GM13976 (cell line): Measurements from ENCODE around the gene CSHL1.

Source experiments
- DNase-seq: peaks from one replicate; pipeline ENCODE4 v3.0.0; 2012; ENCODE audit warnings: low spot score
- in situ Hi-C: fragments of 300-500 bp; cut with MboI; formaldehyde crosslinking; loops from one replicate; pipeline ENCODE4 v1.12.0; 2022; ENCODE audit warnings: low sequenced_read_pairs, mixed read lengths, inconsistent platforms; ENCODE audit not compliant: unreplicated experiment
- TF ChIP-seq, protein P1 (sequence below): IDR thresholded peaks from 2 replicates; pipeline ENCODE4 v1.5.1; 2012; ENCODE audit warnings: borderline replicate concordance, mild to moderate bottlenecking; ENCODE audit not compliant: insufficient read depth; ENCODE audit errors: extremely low read depth, missing control alignments, control extremely low read depth

The CSHL1 gene

DNA sequence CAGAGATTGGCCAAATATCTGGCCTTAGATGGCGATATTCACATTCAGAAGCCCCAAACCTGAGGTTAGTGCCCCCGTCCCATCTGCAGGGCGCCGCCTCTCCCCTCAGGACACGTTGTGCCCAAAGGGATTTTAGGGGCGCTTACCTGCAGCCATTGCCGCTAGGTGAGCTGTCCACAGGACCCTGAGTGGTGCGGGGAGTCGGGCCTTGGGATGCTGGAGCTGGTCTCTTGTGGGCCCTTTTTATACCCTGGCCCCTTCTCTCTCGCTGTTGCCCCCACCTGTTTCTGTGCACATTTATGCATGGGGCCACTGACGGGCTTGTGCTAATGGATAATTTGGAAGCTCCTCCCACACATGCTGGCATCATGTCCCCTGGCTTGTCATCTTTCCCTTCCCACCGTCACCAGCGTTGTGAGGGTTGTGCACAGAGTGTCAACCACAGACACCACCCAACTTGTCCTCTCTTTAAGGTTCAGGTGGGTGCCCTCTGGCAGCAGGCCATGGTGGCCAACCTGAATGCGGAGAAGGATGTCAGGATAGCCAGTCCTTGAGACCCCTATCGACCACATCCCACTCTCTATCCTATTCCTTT lies at the start of gene CSHL1:
TSS of gene CSHL1 (minus strand) at position 218 of the 595 bp plus-strand sequence. CDS start at position 156, 62 bp downstream.
- in situ Hi-C loops = loop anchor here (10.0 to 25.0 kb wide), 3 partner anchors 114 to 376 kb away; partner anchors contain the start of genes ERN1 and ICAM2
- DNase-seq = no peak
- TF ChIP-seq, protein P1, sequence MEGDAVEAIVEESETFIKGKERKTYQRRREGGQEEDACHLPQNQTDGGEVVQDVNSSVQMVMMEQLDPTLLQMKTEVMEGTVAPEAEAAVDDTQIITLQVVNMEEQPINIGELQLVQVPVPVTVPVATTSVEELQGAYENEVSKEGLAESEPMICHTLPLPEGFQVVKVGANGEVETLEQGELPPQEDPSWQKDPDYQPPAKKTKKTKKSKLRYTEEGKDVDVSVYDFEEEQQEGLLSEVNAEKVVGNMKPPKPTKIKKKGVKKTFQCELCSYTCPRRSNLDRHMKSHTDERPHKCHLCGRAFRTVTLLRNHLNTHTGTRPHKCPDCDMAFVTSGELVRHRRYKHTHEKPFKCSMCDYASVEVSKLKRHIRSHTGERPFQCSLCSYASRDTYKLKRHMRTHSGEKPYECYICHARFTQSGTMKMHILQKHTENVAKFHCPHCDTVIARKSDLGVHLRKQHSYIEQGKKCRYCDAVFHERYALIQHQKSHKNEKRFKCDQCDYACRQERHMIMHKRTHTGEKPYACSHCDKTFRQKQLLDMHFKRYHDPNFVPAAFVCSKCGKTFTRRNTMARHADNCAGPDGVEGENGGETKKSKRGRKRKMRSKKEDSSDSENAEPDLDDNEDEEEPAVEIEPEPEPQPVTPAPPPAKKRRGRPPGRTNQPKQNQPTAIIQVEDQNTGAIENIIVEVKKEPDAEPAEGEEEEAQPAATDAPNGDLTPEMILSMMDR = peak; percentile 9

DNA sequence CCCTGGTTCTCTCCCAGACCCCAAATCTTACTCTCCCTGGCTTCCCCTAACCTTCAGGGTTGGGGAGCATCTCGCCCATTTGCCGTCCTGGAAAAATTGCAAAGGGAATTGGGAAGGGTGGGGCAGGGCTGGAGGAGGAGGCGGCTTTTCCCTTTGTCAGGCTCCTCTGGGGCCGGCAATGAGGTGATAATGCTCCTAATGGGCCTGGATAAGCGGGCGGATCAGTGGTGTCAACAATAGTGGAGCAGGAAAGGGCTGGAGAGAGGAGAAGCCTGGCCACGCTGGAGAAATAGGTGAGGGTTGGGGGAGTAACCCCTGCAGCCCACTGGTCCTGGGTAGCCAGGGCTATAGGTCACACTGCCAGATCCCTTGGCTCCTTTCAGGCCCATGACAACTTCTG lies 49.4 kb upstream of the CSHL1 start:
- TF ChIP-seq, protein P1 = no peak
- in situ Hi-C loops = no loop called here
- no peak for DNase-seq

DNA sequence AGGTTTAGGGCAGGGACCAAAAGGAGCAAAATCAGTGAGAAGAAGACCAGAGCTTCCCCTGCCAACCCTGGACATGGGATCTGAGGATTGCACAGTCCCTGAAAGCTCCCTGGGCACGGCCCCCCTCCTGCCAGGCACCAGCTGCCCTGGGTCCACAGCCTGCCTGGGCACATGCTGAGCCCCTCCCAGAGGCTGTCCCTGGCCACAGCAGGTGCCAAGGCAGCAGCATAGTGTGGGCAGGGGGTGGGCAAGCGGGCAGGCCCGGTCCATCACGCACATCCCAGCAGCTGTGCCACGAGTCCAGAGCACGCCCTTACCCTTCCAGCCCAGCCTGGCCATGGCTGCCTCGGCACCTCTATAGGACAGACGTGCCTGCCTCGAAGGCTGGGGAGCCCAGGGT lies 48.9 kb upstream of the CSHL1 start:
- in situ Hi-C loops = no loop called here
- no peak for DNase-seq
- TF ChIP-seq, protein P1 = no peak

DNA sequence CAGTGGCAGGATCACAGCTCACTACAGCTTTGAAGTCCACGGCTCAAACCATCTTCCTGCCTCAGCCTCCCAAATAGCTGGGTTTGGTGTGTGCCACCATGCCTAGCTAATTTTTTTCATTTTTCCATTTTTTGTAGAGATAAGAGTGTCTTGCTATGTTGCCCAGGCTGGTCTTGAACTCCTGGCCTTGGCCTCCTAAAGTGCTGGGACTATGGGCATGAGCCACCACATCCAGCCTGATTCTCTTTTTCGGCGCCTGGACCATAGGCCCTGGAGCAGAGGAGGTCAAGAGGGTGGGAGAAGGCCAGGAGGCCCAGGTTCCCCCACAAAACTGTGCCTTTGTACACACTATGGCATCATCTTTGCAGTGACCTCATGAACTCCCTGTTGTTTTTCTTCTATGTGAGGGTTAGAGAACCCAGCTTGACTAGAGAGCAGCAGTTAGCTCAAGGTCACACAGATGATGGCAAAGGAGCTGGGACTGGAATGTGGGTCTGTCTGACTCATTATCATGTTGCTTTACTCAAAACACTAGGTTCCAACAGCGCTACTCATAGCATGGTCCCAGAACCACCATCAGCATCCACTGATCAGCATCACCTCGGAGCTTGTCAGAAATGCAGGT lies 45.4 kb upstream of the CSHL1 start:
- DNase-seq = no peak
- in situ Hi-C loops = no loop called here
- TF ChIP-seq, protein P1 = no peak

DNA sequence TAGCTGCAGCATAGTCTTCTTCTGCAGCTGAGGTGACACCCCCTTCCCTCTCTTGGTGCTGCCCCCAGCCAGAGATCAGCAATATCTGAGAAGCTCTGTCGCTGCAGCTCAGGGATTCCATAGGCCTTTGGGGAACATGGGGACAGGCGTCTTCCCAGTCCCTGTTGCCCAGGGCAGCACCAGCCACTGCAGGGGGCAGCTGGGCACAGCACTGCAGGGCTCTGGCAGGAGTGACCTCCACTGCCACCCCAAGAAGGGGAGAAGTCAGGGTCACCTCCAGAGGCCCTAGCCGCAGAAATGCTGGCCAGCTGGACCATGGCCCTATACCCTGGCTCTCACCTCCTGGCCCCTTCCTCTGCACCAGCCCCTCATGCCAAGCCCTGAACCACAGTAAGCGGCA lies 44.7 kb upstream of the CSHL1 start:
- in situ Hi-C loops = no loop called here
- DNase-seq = no peak
- TF ChIP-seq, protein P1 = no peak

DNA sequence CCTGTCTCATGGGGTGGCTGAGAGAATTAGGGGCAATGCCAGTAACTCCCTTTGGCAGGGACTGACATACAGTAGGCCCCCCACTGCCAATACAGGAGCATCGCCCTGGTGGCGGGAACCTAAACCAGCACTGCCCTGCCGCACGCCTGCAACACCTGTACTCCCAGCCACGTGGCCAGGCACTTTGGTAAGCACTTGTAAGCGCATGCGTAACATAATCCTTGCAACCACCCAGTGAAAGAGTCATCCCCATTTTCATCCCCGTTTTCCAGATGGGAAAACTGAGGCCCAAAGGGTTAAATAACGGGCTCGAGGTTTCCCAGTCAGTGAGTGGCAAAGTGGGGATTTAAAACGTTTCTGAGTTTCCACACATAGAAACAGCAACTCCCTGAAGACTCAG lies 44.2 kb upstream of the CSHL1 start:
- no peak for DNase-seq
- in situ Hi-C loops = no loop called here
- TF ChIP-seq, protein P1 = no peak
